Epithelial cell of esophagus (primary cell): Measurements from ENCODE around the gene TOP1.

Experiments
- DNase-seq: peaks from one replicate; pipeline ENCODE4 v3.0.0; 2010; ENCODE audit warnings: low read depth
- H3K4me3 ChIP-seq: 2 replicates; pipeline ENCODE4 v1.5.1; 2011; ENCODE audit warnings: mild to moderate bottlenecking, low read length, control low read depth
- CTCF ChIP-seq: IDR thresholded peaks from 2 replicates; pipeline ENCODE4 v1.5.1; 2011; ENCODE audit warnings: low read depth, mild to moderate bottlenecking, low read length, control low read depth, inconsistent platforms; ENCODE audit not compliant: insufficient read depth; ENCODE audit errors: missing control alignments

TOP1 gene

GRCh38 chr20:41037179-41037578, 8.6 kb downstream of the TOP1 start:
- no peak for DNase-seq
- TF ChIP-seq CTCF, result no peak
- H3K4me3 ChIP-seq, result no peak overlapping the region

- H3K4me3 ChIP-seq, result no peak overlapping the region
- no peak for TF ChIP-seq CTCF
- no peak for DNase-seq
Measured at GRCh38 chr20:41038149-41038877, 9.7 kb downstream of the TOP1 start.

GRCh38 chr20:41038878-41039404, 10.3 kb downstream of the TOP1 start:
- no peak for TF ChIP-seq CTCF
- H3K4me3 ChIP-seq, result no peak overlapping the region
- no peak for DNase-seq

GRCh38 chr20:41040855-41041254, 12.2 kb downstream of the TOP1 start:
- no peak for TF ChIP-seq CTCF
- DNase-seq, result no peak

GRCh38 chr20:41041693-41042092, 13.1 kb downstream of the TOP1 start:
- no peak overlapping the region for H3K4me3 ChIP-seq
- no peak for DNase-seq
- no peak for TF ChIP-seq CTCF

More at GRCh38 chr20:41040855-41041254, 12.2 kb downstream of the TOP1 start:
- H3K4me3 ChIP-seq, result no peak overlapping the region

- TF ChIP-seq CTCF, result no peak
Measured at GRCh38 chr20:41044409-41045062, 15.9 kb downstream of the TOP1 start.

More at GRCh38 chr20:41044409-41045062, 15.9 kb downstream of the TOP1 start:
- H3K4me3 ChIP-seq, result no peak overlapping the region
- no peak for DNase-seq
